GM18867 (cell line): Measurements from ENCODE around the gene PDCD2L.
"Not testable (repeated sequence)": the region's sequence is repeated elsewhere in the genome, so short reads cannot be mapped to it uniquely, and the experiment has no call there.

Experiments
- ATAC-seq: cut with Tn5 transposase; IDR thresholded peaks from one replicate; pipeline ENCODE4 v1.9.1; 2021; ENCODE audit warnings: mild to moderate bottlenecking, moderate library complexity; ENCODE audit not compliant: unreplicated experiment

PDCD2L gene, protein sequence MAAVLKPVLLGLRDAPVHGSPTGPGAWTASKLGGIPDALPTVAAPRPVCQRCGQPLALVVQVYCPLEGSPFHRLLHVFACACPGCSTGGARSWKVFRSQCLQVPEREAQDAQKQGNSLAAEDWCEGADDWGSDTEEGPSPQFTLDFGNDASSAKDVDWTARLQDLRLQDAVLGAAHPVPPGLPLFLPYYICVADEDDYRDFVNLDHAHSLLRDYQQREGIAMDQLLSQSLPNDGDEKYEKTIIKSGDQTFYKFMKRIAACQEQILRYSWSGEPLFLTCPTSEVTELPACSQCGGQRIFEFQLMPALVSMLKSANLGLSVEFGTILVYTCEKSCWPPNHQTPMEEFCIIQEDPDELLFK

GRCh38 chr19:34404109-34404909 lies at the start of gene PDCD2L:
Gene PDCD2L, plus strand, starts transcription at chr19:34404399. Its CDS starts 32 bp downstream, at chr19:34404431.
- ATAC-seq, result peak; percentile 89

DNA sequence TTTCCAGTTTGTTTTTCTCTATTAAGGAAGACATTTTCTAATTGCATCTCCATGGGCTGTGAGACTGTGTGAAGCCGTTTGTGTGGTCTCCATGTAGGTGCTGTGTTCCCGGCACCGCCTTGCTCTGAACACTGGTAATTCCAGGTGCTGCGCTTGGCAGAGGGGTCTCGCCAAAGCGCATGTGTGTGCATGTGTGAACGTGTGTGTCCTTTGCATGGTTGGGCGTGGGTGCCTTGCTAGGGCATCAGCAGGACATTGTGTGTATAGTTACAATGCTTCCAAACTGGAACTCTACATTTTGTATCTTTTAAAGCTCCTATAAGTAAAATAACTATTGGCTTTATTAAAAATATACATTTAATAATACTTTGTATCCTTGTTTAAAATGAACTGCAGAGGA lies 49.0 kb upstream of the PDCD2L start:
- ATAC-seq, result no peak

DNA sequence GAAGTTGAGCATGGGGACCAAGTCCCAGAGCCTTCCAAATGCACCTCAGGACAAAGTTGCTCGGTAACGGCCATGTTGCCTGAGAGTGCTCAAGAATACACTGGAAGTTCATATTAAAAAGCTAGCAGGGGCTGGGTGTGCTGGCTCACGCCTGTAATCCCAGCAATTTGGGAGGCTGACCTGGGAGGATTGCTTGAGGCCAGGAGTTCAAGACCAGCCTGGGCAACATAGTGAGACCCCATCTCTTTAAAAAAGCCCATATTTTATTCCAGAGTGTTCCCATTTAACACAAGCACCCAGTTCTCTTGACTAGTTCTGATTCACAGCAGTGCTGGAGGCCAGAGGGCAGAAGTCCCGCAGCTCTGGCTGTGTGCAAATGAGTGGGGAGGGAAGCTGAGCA lies 47.3 kb upstream of the PDCD2L start:
- ATAC-seq, result no peak

DNA sequence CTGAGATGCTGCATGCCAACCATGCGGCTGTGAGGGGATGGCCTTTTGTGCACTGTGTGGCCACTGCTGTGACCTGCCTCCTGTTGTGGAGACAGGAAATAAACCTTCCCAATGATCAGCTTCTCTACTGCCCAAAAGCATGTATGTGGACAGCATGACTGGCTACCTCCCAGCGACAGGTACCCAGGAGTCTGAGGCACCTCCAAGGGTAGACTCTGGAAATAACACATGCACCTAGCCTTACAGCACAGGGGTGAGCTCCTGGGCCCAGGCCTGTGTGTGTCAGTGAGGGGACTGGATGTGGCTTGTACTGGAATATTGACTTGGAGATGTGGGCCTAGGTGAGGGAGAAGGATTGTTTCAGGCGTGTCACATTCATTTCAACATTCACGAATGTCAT lies 46.8 kb upstream of the PDCD2L start:
- no peak for ATAC-seq

- ATAC-seq, result peak; percentile 88
Measured at GRCh38 chr19:34359140-34359953, 44.9 kb upstream of the PDCD2L start.

GRCh38 chr19:34359954-34360315 lies 44.3 kb upstream of the PDCD2L start:
- ATAC-seq, result no peak

- ATAC-seq, result no peak
Measured at GRCh38 chr19:34360354-34360909, 43.8 kb upstream of the PDCD2L start.

DNA sequence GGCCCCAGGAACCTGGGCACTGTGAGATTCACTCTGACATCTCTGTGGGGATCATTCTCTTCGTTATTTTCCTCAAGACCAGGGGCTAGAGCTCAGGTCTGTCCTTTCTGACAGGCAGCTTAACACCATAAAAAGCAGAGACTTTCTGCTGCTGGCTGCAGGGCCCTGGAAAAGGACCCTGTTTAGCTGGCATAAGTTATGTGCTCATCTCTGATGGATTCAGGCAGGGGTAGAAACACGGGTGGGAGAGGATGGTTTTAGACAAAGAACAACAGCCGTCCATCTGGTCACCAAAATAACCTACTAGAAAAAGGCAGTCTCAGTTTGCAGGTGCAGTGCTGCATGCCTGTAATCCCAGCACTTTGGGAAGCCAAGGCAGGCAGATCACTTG lies 41.5 kb upstream of the PDCD2L start:
- no peak for ATAC-seq

- ATAC-seq, result no peak
Measured at GRCh38 chr19:34363094-34363493, 41.1 kb upstream of the PDCD2L start.

GRCh38 chr19:34363930-34364329 lies 40.3 kb upstream of the PDCD2L start:
- no peak for ATAC-seq

- no peak for ATAC-seq
Measured at GRCh38 chr19:34364462-34364829, 39.8 kb upstream of the PDCD2L start.

DNA sequence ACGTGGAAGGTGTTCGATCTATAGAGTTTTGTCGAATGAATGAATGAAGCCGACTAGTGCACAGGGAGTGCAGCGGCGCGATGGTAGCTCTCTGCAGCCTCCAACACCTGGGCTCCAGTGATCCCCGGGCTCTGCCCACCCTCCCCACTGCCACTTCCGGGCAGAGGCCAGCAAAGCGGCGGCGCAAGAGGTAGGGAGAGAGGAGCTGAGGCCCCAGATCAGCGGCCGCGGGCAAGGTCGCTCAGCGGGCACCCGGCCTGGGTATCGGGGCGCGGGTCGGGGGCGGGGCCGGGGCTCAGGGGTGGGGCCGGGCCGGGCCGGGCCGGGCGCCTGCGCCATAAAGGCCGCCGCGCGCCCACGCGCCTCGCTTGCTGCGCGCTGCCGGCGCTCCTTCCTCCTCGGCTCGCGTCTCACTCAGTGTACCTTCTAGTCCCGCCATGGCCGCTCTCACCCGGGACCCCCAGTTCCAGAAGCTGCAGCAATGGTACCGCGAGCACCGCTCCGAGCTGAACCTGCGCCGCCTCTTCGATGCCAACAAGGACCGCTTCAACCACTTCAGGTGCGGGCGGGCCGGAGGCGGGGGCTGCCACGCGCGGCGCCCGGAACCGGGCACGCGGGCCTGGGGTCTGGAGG lies 39.3 kb upstream of the PDCD2L start, which contains the start of gene GPI:
Gene GPI (plus strand): TSS at position 367 of the 633 bp plus-strand sequence. CDS start 71 bp downstream, at position 438.
- ATAC-seq, result peak; percentile 70

- no peak for ATAC-seq
Measured at GRCh38 chr19:34365463-34366401, 38.5 kb upstream of the PDCD2L start.

DNA sequence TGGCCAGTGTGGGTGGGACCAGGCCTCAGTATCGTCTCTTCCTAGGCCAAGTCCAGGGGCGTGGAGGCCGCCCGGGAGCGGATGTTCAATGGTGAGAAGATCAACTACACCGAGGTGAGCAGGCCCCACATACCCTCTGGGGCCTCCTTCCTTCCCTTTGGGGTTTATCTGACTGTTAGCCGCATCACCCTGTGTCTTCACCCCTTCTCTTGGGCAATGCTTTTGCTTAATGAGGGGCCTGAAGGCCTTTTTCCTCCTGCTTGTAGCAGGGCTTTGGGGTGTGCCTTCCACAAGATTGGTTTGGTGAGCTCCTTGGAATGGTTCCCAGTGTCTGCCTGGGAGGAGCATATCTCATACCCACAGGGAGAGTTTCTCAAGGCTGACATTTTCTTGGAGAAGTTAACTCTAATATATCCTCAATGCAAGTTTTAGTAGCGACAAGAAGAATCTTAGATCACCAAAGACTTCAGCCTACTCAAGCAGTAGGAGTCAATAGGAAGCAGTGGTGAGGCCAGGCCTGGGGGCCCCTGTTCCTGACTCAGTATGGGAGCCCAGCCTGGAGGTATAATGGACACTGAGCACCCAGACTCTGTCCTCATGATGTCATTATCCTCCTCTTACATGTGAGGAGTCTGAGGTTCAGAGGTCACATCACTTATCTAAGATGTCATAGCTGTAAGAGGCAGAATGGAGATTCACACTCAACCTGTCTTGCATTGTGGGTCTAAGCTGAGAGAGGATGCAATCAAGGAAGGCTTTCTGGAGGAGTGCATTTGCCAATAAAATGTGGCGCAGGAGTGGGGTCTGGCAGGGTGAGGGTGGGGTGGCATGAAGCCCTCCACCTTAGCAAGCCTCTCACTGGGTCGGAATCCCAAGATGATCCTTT lies 37.2 kb upstream of the PDCD2L start:
- ATAC-seq, result no peak

DNA sequence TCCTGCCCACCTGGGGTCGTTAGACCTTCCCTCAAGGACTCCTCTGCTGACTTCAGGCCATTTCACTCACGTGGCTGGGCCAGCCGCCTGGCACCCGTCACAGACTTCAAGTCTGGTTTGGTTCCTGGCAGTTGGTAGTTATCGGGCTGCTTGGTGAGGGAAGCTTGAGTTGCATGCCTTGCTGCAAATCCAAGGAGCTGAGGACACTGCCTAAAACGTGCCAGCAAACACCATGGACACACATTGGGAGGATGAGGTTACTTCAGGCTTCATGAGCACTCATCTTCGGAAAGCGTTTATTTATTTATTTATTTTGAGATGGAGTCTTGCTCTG lies 36.6 kb upstream of the PDCD2L start:
- ATAC-seq, result no peak

- ATAC-seq, result no peak
Measured at GRCh38 chr19:34368338-34368737, 35.9 kb upstream of the PDCD2L start.

- ATAC-seq, result not testable (repeated sequence)
Measured at GRCh38 chr19:34369166-34369565, 35.0 kb upstream of the PDCD2L start.

GRCh38 chr19:34370117-34370516 lies 34.1 kb upstream of the PDCD2L start:
- no peak for ATAC-seq

GRCh38 chr19:34370983-34371382 lies 33.2 kb upstream of the PDCD2L start:
- no peak for ATAC-seq
